Stimulated activated CD8-positive, alpha-beta memory T cell treated with anti-CD3 and anti-CD28 coated beads, Interleukin-15, amount 100 ng/mL, for 48 hours (primary cell): ENCODE data around the gene HOXC6.
"Not testable (repeated sequence)": the region's sequence is repeated elsewhere in the genome, so short reads cannot be mapped to it uniquely, and the experiment has no call there.

Source experiments
- DNase-seq, 2 donors: peaks; one replicate each; pipeline ENCODE4 v3.0.0-alpha.2; 2020; ENCODE audit warnings: low read depth in 2 of 2

Gene HOXC6

GRCh38 chr12:54041097-54041690, 13.0 kb downstream of the HOXC6 start:
- DNase-seq, result no peak

- DNase-seq, result not testable (repeated sequence)
Measured at GRCh38 chr12:54042033-54042432, 13.8 kb downstream of the HOXC6 start.

GRCh38 chr12:54042970-54043853, 15.0 kb downstream of the HOXC6 start:
- no peak for DNase-seq

- no peak for DNase-seq
Measured at GRCh38 chr12:54044425-54045103, 16.3 kb downstream of the HOXC6 start.

- no peak for DNase-seq
Measured at GRCh38 chr12:54045401-54045800, 17.2 kb downstream of the HOXC6 start.

GRCh38 chr12:54045868-54046521, 17.8 kb downstream of the HOXC6 start:
- DNase-seq, result no peak

- DNase-seq, result no peak
Measured at GRCh38 chr12:54046809-54047159, 18.5 kb downstream of the HOXC6 start.

GRCh38 chr12:54047160-54047963, 19.1 kb downstream of the HOXC6 start:
- DNase-seq, result no peak

- no peak for DNase-seq
Measured at GRCh38 chr12:54047964-54048303, 19.7 kb downstream of the HOXC6 start.

GRCh38 chr12:54048406-54049093, 20.3 kb downstream of the HOXC6 start:
- DNase-seq, result no peak

- no peak for DNase-seq
Measured at GRCh38 chr12:54049108-54049507, 20.9 kb downstream of the HOXC6 start.

GRCh38 chr12:54050482-54050810, 22.2 kb downstream of the HOXC6 start:
- DNase-seq, result no peak

GRCh38 chr12:54051026-54051842, 23.0 kb downstream of the HOXC6 start:
- DNase-seq, result no peak

GRCh38 chr12:54051874-54052437, 23.7 kb downstream of the HOXC6 start:
- DNase-seq, result no peak

GRCh38 chr12:54052438-54053002, 24.3 kb downstream of the HOXC6 start:
- no peak for DNase-seq

- no peak for DNase-seq
Measured at GRCh38 chr12:54053003-54053750, 24.9 kb downstream of the HOXC6 start.

GRCh38 chr12:54053751-54054741, 25.8 kb downstream of the HOXC6 start, which contains the start of gene HOXC4:
Gene HOXC4 (plus strand): TSS chr12:54053835. CDS start chr12:54053923, 88 bp downstream.
- no peak for DNase-seq
